Heart right ventricle (tissue), 16 donors: ENCODE measurements around the gene SPNS1. TPM values are rescaled to one million over a fixed set of nuclear protein-coding genes. Genes with fewer than 3 reads are reported as not detected.
"Not testable (repeated sequence)": the region's sequence is repeated elsewhere in the genome, so short reads cannot be mapped to it uniquely, and the experiment has no call there.

ENCODE experiments used
- ATAC-seq, 8 donors: fragments of 200-7000 bp; cut with Tn5 transposase; one replicate each; pipeline ENCODE4 v1.9.1; 2020; ENCODE audit warnings: mild to moderate bottlenecking in 8 of 8, moderate library complexity in 8 of 8, moderate number of reproducible peaks in 1 of 8
- DNase-seq, 2 donors: peaks; one replicate each; pipeline ENCODE4 v3.0.0-alpha.2; 2020
- H3K27ac ChIP-seq, 10 donors: fragments of 200-600 bp; sonication (generic) in 2 of 10; one replicate each; pipeline versions ENCODE4 v1.5.0 to v1.8.0; 2020 to 2022; ENCODE audit warnings: mild to moderate bottlenecking in 3 of 10
- H3K27me3 ChIP-seq, 7 donors: fragments of 200-600 bp; one replicate each; pipeline ENCODE4 v1.8.0; 2021 to 2022; ENCODE audit warnings: mild to moderate bottlenecking in 2 of 7
- H3K36me3 ChIP-seq, 9 donors: fragments of 200-600 bp; sonication (generic) in 1 of 9; one replicate each; pipeline versions ENCODE4 v1.5.0 to v1.8.0; 2020 to 2022; ENCODE audit warnings: mild to moderate bottlenecking in 2 of 9
- H3K4me1 ChIP-seq, 9 donors: fragments of 200-600 bp; sonication (generic) in 1 of 9; one replicate each; pipeline versions ENCODE4 v1.5.0 to v1.8.0; 2020 to 2022; ENCODE audit warnings: mild to moderate bottlenecking in 4 of 9
- H3K4me3 ChIP-seq, 10 donors: fragments of 200-600 bp; sonication (generic) in 2 of 10; one replicate each; pipeline versions ENCODE4 v1.5.0 to v1.8.0; 2020 to 2022; ENCODE audit warnings: mild to moderate bottlenecking in 7 of 10, moderate library complexity in 2 of 10
- H3K9me3 ChIP-seq, 11 donors: fragments of 200-600 bp in 10 of 11; sonication (generic) in 2 of 11; one replicate each; pipeline versions ENCODE4 v1.5.0 to v1.8.0; 2013 to 2022; ENCODE audit warnings: mild to moderate bottlenecking in 2 of 11, control low read depth in 1 of 11, moderate library complexity in 1 of 11
- CTCF ChIP-seq, 9 donors: fragments of 200-600 bp; sonication (generic) in 2 of 9; IDR thresholded peaks; one replicate each; pipeline versions ENCODE4 v1.5.0 to v1.8.0; 2021 to 2022; ENCODE audit warnings: antibody characterized with exemption in 9 of 9, mild to moderate bottlenecking in 5 of 9, moderate library complexity in 1 of 9
- WGBS, 2 donors: extraction: QIAGEN DNeasy Blood & Tissue Kit; methylation state at CpG; one replicate each; pipeline ENCODE4 v1.1.7; 2013; ENCODE audit warnings: inconsistent platforms in 1 of 2; 5-methylcytosine and 5-hydroxymethylcytosine counted together
- intact Hi-C, 10 donors: fragments of 100-400 bp; cut with DNase I; formaldehyde crosslinking; loops; one replicate each; pipeline versions ENCODE4 v1.11.1 to v1.14.2; 2022
- polyA plus RNA-seq, 2 donors: library from polyadenylated mRNA; stranded (reverse); fragments of 200-250 nt; gene quantifications; one replicate each; pipeline ENCODE4 v1.2.3, GENCODE V29; 2013
- total RNA-seq, 10 donors: library from RNA; stranded (reverse); fragmentation: NEBNext Ultra II Directional in 3 of 10; extraction: Animal tissue kit (Norgen Biotek cat#: 25700) in 3 of 10; gene quantifications; one replicate each; pipeline versions ENCODE4 v1.2.1 to v1.2.4, GENCODE V29; 2021 to 2023
- donor health status: Arrhythmogenic right ventricular cardiomyopathy.
- donor health status: ischemic (EF 13 %, LVEDD 7.1; RV severe dilation, severe dysfunction).
- donor health status: healthy with polysubstance abuse.
- donor health status: DM: no; HTN: yes; CAD: no.
- donor health status: DM: no; HTN: no; CAD: no.
- donor health status: ischemic (EF 25% LVEDD 6.9; RV normal size, moderate dysfunction).
- donor health status: ischemic (EF 25% LVEDD 5.7; RV mildly dilated, moderate dysfunction).
- donor health status: healthy.
- donor health status: DM: yes; HTN: yes; CAD: no.
- donor health status: Ischemic cardiomyopathy.
- donor health status: ischemic (EF 35%, LVEDD 5.7; RV mildly dilated, moderate dysfunction).
- donor health status: nonischemic (EF 11% LVEDD 7.7; RV severe dilation, severe dysfunction).
- donor health status: DM: yes; HTN: yes; CAD: no.
- donor health status: PGD.
- donor health status: ischemic (EF 29% LVEDD 5.4; RV normal size, mild dysfunction).
- donor health status: nonischemic (EF 23%, LVEDD 6.1; RV moderate dilation, normal function).

SPNS1 gene
- total and polyA plus RNA-seq, 12 donors: 12.9 to 44.5 (median 18.2) TPM

GRCh38 chr16:28992496-28992895 is 17.9 kb downstream of the SPNS1 start:
- no peak for ATAC-seq
- 92 to 96% methylated on average over 10 of the region's 10 CpGs for WGBS, 2 donors
- Histone ChIP-seq H3K36me3 (peaks cover 0 to 24% (median 0%) of the 10 kb centered on the region in 9 donors), H3K4me1 (no peaks in the 10 kb centered on the region), H3K9me3 (peaks cover 0 to under 1% (median 0%) of the 10 kb centered on the region in 11 donors), H3K27me3 (no peaks in the 10 kb centered on the region), H3K4me3 (no peak overlapping the region), H3K27ac (no peak overlapping the region)
- DNase-seq: no peak
- intact Hi-C loops: no loop called here
- no peak for TF ChIP-seq CTCF (IDR thresholded peaks at IDR 0.05)

- no peaks in the 10 kb centered on the region for H3K4me1 ChIP-seq
- DNase-seq (no peak), ATAC-seq (no peak)
- H3K9me3 ChIP-seq: no peaks in the 10 kb centered on the region
- intact Hi-C loops: no loop called here
- H3K36me3 ChIP-seq: no peaks in the 10 kb centered on the region
- no peak for TF ChIP-seq CTCF (IDR thresholded peaks at IDR 0.05)
- no peak overlapping the region for H3K27ac ChIP-seq
- 67 to 80% methylated on average over 3 of the region's 3 CpGs for WGBS, 2 donors
- peaks cover 0 to 4% (median 0%) of the 10 kb centered on the region in 7 donors for H3K27me3 ChIP-seq
- no peak overlapping the region for H3K4me3 ChIP-seq
Observed at GRCh38 chr16:28998837-28999236, 24.3 kb downstream of the SPNS1 start.

- DNase-seq (no peak), ATAC-seq (no peak)
- Histone ChIP-seq H3K9me3 (no peaks in the 10 kb centered on the region), H3K27ac (no peak overlapping the region), H3K27me3 (peaks cover 0 to 4% (median 0%) of the 10 kb centered on the region in 7 donors), H3K36me3 (no peaks in the 10 kb centered on the region), H3K4me3 (no peak overlapping the region), H3K4me1 (no peaks in the 10 kb centered on the region)
- intact Hi-C loops: no loop called here
- 73 to 77% methylated on average over 4 of the region's 4 CpGs for WGBS, 2 donors
- no peak for TF ChIP-seq CTCF (IDR thresholded peaks at IDR 0.05)
Observed at GRCh38 chr16:28999577-28999976, 25.0 kb downstream of the SPNS1 start.

- TF ChIP-seq CTCF (IDR thresholded peaks at IDR 0.05): no peak
- 86 to 89% methylated on average over 2 of the region's 2 CpGs for WGBS, 2 donors
Observed at GRCh38 chr16:29000019-29000418, 25.4 kb downstream of the SPNS1 start.

GRCh38 chr16:29004496-29005139 is 30.0 kb downstream of the SPNS1 start:
- peaks cover 0 to 10% (median 0%) of the 10 kb centered on the region in 7 donors for H3K27me3 ChIP-seq
- ATAC-seq, H3K27ac ChIP-seq, H3K4me3 ChIP-seq, DNase-seq, H3K9me3 ChIP-seq, intact Hi-C loops, H3K36me3 ChIP-seq: not testable (repeated sequence)
- 74 to 75% methylated on average over 9 of the region's 9 CpGs for WGBS, 2 donors
- H3K4me1 ChIP-seq: peaks cover 0 to 20% (median 0%) of the 10 kb centered on the region in 9 donors

More at GRCh38 chr16:29000019-29000418, 25.4 kb downstream of the SPNS1 start:
- Histone ChIP-seq H3K27ac (no peak overlapping the region), H3K4me1 (no peaks in the 10 kb centered on the region), H3K27me3 (peaks cover 0 to 4% (median 0%) of the 10 kb centered on the region in 7 donors), H3K36me3 (no peaks in the 10 kb centered on the region), H3K9me3 (no peaks in the 10 kb centered on the region), H3K4me3 (no peak overlapping the region)
- ATAC-seq (no peak), DNase-seq (no peak)
- intact Hi-C loops: no loop called here
